Measurements from ENCODE around the gene RAB1A. TPM values are rescaled to one million over a fixed set of nuclear protein-coding genes. Genes with fewer than 3 reads are reported as not detected.

RAB1A gene
- total and polyA plus RNA-seq, 4 donors = 104 to 159 (median 136) TPM

DNA sequence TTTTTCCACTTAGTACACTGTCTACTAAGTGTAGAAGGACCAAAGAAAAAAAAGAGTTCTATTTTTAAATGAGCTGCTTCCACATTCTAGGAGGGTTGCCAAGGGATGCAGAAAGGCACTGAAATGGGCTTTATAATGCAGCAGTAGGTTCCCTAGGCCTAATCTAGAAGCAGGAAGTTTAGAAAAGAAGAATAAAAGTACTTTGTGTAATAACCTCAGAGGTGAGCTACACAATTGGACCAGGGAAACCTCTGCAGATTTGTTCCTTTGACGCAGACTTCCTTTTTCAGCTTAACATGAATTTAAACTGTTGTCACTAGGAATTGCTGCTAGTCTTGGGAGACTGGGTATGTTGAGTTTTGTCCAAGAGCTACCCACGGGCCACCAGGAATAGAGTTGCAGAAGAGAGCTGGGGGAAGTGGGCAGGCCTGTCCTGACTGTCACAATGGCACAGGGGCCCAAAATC lies 34.6 kb upstream of the RAB1A start:
- ATAC-seq (ENCODE audit: insufficient read depth, low FRiP score) = no peak
- Histone ChIP-seq H3K4me3 (no peak overlapping the region), H3K9me3 (ENCODE audit: control insufficient read depth in 4 of 4, insufficient read depth in 3 of 4, low read length in 3 of 4) (no peaks in the 10 kb centered on the region), H3K36me3 (ENCODE audit: control insufficient read depth in 4 of 4, insufficient read depth in 4 of 4, low read length in 4 of 4) (no peaks in the 10 kb centered on the region), H3K4me1 (ENCODE audit: control insufficient read depth in 5 of 5, insufficient read depth in 5 of 5, low read length in 5 of 5) (peaks cover 0 to 3% (median 0%) of the 10 kb centered on the region in 5 donors), H3K27me3 (ENCODE audit: control insufficient read depth in 3 of 3, insufficient read depth in 3 of 3, low read length in 2 of 3) (no peaks in the 10 kb centered on the region), H3K27ac (ENCODE audit: low read depth in 1 of 2, low read length in 1 of 2) (peak overlapping the region in 1 of 2 donors; percentile 46), H3K9ac (ENCODE audit: insufficient read depth in 1 of 2, low read length in 2 of 2) (no peak overlapping the region)
- TF ChIP-seq, protein P1, sequence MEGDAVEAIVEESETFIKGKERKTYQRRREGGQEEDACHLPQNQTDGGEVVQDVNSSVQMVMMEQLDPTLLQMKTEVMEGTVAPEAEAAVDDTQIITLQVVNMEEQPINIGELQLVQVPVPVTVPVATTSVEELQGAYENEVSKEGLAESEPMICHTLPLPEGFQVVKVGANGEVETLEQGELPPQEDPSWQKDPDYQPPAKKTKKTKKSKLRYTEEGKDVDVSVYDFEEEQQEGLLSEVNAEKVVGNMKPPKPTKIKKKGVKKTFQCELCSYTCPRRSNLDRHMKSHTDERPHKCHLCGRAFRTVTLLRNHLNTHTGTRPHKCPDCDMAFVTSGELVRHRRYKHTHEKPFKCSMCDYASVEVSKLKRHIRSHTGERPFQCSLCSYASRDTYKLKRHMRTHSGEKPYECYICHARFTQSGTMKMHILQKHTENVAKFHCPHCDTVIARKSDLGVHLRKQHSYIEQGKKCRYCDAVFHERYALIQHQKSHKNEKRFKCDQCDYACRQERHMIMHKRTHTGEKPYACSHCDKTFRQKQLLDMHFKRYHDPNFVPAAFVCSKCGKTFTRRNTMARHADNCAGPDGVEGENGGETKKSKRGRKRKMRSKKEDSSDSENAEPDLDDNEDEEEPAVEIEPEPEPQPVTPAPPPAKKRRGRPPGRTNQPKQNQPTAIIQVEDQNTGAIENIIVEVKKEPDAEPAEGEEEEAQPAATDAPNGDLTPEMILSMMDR (IDR thresholded peaks at IDR 0.05; ENCODE audit: control extremely low read depth, extremely low read depth) = no peak
- WGBS, 2 donors = 23 to 47% methylated on average over 2 of the region's 2 CpGs
- peak in 2 of 3 donors; percentile 36 to 48 for DNase-seq

DNA sequence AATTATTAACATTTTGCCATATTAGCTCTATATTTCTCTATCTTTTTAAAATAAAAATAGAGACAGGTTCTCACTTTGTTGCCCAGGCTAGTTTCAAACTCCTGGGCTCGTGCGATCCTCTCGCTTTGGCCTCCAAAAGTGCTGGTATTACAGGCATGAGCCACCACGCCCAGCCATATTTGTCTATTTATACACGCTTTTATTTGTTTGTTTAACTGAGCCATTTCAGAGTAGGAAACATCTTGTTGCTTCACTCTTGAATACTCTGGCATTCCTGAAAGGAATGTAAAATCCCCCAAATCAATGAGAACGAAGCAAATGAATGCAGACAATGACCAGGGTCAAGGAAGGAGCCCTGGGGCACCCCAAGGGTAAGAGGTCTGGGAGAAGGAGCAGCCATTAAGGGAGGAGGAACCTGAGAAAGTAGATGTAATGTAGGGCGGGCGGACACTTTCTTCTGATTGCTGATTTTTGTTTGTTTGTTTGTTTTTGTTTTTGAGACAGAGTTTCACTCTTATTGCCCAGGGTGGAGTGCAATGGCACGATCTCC lies 31.7 kb upstream of the RAB1A start:
- no peak overlapping the region for H3K27ac ChIP-seq (ENCODE audit: low read depth in 1 of 2, low read length in 1 of 2)
- no peak overlapping the region for H3K9ac ChIP-seq (ENCODE audit: insufficient read depth in 1 of 2, low read length in 2 of 2)
- no peaks in the 10 kb centered on the region for H3K27me3 ChIP-seq (ENCODE audit: control insufficient read depth in 3 of 3, insufficient read depth in 3 of 3, low read length in 2 of 3)
- DNase-seq = no peak
- peaks cover 0 to 3% (median 0%) of the 10 kb centered on the region in 5 donors for H3K4me1 ChIP-seq (ENCODE audit: control insufficient read depth in 5 of 5, insufficient read depth in 5 of 5, low read length in 5 of 5)
- TF ChIP-seq, protein P1 (IDR thresholded peaks at IDR 0.05; ENCODE audit: control extremely low read depth, extremely low read depth) = no peak
- H3K36me3 ChIP-seq (ENCODE audit: control insufficient read depth in 4 of 4, insufficient read depth in 4 of 4, low read length in 4 of 4) = no peaks in the 10 kb centered on the region
- 90 to 93% methylated on average over 9 of the region's 9 CpGs for WGBS, 2 donors
- no peaks in the 10 kb centered on the region for H3K9me3 ChIP-seq (ENCODE audit: control insufficient read depth in 4 of 4, insufficient read depth in 3 of 4, low read length in 3 of 4)
- no peak for ATAC-seq (ENCODE audit: insufficient read depth, low FRiP score)
- no peak overlapping the region for H3K4me3 ChIP-seq

DNA sequence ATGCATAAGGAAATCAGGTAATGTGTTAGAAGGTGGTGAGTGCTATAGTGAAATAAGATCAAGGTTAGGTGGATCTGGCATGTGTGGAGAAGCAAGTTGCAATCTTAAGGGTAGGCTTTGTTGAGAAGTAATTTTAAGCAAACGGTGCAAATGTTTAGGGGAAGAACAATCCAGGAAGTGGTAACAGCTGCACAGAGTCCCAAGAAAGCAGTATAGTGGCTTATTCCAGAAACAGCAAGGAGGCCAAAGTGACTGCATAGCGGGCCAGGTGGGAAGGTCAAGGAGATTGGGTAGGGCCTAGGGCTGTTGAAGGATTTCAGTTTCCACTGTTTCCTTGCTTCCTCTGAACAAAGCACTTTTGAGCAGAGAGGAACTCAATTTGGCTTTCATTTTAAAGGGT lies 30.0 kb upstream of the RAB1A start:
- no peaks in the 10 kb centered on the region for H3K36me3 ChIP-seq (ENCODE audit: control insufficient read depth in 4 of 4, insufficient read depth in 4 of 4, low read length in 4 of 4)
- H3K9ac ChIP-seq (ENCODE audit: insufficient read depth in 1 of 2, low read length in 2 of 2) = no peak overlapping the region
- H3K4me1 ChIP-seq (ENCODE audit: control insufficient read depth in 5 of 5, insufficient read depth in 5 of 5, low read length in 5 of 5) = peaks cover 0 to 3% (median 0%) of the 10 kb centered on the region in 5 donors
- H3K27ac ChIP-seq (ENCODE audit: low read depth in 1 of 2, low read length in 1 of 2) = no peak overlapping the region
- no peaks in the 10 kb centered on the region for H3K27me3 ChIP-seq (ENCODE audit: control insufficient read depth in 3 of 3, insufficient read depth in 3 of 3, low read length in 2 of 3)
- TF ChIP-seq, protein P1 (IDR thresholded peaks at IDR 0.05; ENCODE audit: control extremely low read depth, extremely low read depth) = no peak
- no peak overlapping the region for H3K4me3 ChIP-seq
- DNase-seq (peak in 1 of 3 donors; percentile 6), ATAC-seq (ENCODE audit: insufficient read depth, low FRiP score) (no peak)
- WGBS, 2 donors = 20 to 57% methylated on average over 2 of the region's 2 CpGs
- no peaks in the 10 kb centered on the region for H3K9me3 ChIP-seq (ENCODE audit: control insufficient read depth in 4 of 4, insufficient read depth in 3 of 4, low read length in 3 of 4)

DNA sequence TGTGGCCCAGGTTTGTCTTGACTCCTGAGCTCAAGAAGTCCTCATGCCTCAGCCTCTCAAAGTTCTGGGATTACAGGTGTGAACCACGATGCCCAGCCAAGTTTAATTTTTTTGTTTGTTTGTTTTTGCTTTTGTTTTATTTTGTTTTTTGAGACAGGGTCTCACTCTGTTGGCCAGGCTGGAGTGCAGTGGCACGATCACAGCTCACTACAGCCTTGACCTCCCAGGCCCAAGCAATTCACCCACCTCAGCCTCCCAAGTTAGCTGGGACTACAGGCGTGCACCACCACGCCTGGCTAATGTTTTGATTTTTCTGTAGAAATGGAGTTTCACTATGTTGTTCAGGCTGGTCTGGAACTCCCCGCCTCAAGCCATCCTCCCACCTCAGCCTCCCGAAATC lies 29.4 kb upstream of the RAB1A start:
- peaks cover 0 to 3% (median 0%) of the 10 kb centered on the region in 5 donors for H3K4me1 ChIP-seq (ENCODE audit: control insufficient read depth in 5 of 5, insufficient read depth in 5 of 5, low read length in 5 of 5)
- ATAC-seq (ENCODE audit: insufficient read depth, low FRiP score) (no peak), DNase-seq (no peak)
- no peak overlapping the region for H3K4me3 ChIP-seq
- no peak overlapping the region for H3K9ac ChIP-seq (ENCODE audit: insufficient read depth in 1 of 2, low read length in 2 of 2)
- TF ChIP-seq, protein P1 (IDR thresholded peaks at IDR 0.05; ENCODE audit: control extremely low read depth, extremely low read depth) = no peak
- H3K36me3 ChIP-seq (ENCODE audit: control insufficient read depth in 4 of 4, insufficient read depth in 4 of 4, low read length in 4 of 4) = no peaks in the 10 kb centered on the region
- no peak overlapping the region for H3K27ac ChIP-seq (ENCODE audit: low read depth in 1 of 2, low read length in 1 of 2)
- H3K27me3 ChIP-seq (ENCODE audit: control insufficient read depth in 3 of 3, insufficient read depth in 3 of 3, low read length in 2 of 3) = no peaks in the 10 kb centered on the region
- H3K9me3 ChIP-seq (ENCODE audit: control insufficient read depth in 4 of 4, insufficient read depth in 3 of 4, low read length in 3 of 4) = no peaks in the 10 kb centered on the region
- WGBS, 2 donors = 85 to 96% methylated on average over 6 of the region's 6 CpGs

Measured in lung (tissue), 12 donors.